ENCODE measurements around the gene C6orf132.

C6orf132 gene

DNA sequence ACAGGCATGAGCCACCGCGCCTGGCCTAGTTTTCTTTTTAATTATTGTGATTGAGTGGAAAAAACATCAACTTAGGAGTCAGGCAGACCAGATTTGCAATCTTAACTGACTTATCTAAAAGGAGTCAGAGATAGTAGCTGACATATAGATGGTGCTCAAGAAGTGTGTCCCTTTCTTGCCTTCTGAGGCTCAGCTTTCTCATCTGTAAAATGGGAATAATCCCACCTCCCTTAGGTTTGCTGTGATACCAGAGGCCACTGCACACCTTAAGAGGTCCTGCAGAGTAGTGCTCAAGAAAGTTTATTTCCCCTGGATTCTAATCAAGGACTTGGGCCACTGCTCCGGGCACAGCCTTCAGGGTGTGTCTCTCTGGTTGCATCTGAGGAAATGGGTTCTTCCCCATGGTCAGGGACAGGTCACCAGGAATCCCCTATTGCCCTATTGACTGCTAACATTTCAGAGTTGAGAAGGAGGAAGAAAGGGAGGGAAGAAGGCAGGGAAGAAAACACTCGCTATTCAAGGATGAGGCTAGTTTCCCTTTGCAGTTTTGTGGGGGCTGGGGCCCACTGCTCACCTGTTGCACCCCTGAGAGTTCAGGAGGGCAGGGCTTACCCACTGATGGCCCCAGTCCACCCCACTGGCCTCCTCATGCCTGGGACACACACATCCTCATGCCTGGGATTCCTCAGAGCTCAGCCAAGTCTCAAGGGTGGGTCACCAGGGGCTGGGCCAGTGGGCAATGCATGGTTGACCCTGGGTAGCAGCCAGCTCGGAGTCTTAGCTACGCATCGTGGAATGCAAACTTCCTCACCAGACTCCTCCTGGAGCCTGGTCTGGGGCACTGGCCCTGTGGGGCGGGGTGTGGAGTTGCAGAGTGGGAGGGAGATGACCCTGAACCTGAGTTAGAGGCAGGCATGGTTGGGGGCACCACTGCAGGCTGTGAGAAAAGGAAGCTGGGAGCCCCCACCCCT, 21.2 kb downstream of the C6orf132 start:
- DNase-seq (ENCODE audit: low read depth), result no peak
- TF ChIP-seq, protein P1, sequence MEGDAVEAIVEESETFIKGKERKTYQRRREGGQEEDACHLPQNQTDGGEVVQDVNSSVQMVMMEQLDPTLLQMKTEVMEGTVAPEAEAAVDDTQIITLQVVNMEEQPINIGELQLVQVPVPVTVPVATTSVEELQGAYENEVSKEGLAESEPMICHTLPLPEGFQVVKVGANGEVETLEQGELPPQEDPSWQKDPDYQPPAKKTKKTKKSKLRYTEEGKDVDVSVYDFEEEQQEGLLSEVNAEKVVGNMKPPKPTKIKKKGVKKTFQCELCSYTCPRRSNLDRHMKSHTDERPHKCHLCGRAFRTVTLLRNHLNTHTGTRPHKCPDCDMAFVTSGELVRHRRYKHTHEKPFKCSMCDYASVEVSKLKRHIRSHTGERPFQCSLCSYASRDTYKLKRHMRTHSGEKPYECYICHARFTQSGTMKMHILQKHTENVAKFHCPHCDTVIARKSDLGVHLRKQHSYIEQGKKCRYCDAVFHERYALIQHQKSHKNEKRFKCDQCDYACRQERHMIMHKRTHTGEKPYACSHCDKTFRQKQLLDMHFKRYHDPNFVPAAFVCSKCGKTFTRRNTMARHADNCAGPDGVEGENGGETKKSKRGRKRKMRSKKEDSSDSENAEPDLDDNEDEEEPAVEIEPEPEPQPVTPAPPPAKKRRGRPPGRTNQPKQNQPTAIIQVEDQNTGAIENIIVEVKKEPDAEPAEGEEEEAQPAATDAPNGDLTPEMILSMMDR (IDR thresholded peaks at IDR 0.05; ENCODE audit: control insufficient read depth, insufficient read depth, low read depth, low read length, missing control alignments), result no peak
- H3K4me3 ChIP-seq (ENCODE audit: control insufficient read depth, low read depth, low read length), result no peak overlapping the region

DNA sequence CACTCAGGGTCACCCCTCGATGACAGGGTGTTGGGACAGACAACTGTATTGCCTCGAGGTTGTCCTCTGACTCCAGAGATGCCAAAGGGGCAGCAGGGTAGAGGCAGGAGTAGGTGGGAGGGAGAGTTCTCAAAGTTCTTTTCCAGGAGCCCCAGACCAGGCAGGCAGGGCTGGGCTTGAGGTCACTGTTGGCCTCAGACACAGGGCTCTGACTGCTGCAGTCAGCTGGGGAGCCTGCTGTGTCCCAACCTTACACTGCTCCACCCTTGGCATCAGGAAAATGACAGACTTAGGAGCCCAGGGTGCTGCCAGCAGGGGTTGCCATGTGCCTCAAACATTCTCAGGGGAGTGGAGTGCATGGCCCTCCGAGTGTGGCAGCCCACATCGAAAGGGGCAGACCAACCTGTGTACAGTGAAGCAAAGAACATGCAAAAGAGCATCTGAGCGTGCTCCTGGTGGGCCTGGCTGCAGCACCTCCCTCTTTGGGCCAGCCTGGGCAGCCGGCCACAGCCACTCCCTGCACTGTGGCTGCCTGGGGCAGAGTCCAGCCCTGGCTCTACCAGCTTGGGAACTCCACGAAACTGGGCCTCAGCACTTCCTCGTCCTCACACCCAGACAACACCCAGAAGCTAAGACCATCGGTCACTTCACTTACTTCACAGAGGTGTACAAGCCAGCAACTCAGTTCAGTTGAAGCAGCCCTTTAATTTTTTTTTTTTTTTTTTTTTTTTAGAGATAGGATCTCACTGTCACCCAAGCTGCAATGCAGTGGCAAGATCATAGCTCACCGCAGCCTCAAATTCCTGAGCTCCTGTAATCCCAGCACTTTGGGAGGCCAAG, 24.0 kb downstream of the C6orf132 start:
- no peak for DNase-seq (ENCODE audit: low read depth)
- H3K4me3 ChIP-seq (ENCODE audit: control insufficient read depth, low read depth, low read length), result no peak overlapping the region
- TF ChIP-seq, protein P1 (IDR thresholded peaks at IDR 0.05; ENCODE audit: control insufficient read depth, insufficient read depth, low read depth, low read length, missing control alignments), result no peak

DNA sequence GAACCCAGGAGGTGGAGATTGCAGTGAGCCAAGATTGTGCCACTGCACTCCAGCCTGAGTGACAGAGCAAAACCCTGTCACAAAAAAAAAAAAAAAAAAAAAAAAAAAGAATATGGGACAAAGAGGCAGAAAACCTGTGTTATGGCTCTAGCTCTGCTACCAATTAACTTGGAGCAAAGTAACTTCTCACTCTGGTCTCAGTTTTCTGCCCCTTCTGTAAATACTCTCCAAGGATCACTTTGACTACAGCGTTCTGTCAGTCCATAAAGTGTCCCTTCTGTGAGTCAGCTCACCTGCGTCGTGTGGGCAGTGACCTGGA, 24.6 kb downstream of the C6orf132 start:
- H3K4me3 ChIP-seq (ENCODE audit: control insufficient read depth, low read depth, low read length), result no peak overlapping the region
- DNase-seq (ENCODE audit: low read depth), result no peak
- TF ChIP-seq, protein P1 (IDR thresholded peaks at IDR 0.05; ENCODE audit: control insufficient read depth, insufficient read depth, low read depth, low read length, missing control alignments), result no peak

DNA sequence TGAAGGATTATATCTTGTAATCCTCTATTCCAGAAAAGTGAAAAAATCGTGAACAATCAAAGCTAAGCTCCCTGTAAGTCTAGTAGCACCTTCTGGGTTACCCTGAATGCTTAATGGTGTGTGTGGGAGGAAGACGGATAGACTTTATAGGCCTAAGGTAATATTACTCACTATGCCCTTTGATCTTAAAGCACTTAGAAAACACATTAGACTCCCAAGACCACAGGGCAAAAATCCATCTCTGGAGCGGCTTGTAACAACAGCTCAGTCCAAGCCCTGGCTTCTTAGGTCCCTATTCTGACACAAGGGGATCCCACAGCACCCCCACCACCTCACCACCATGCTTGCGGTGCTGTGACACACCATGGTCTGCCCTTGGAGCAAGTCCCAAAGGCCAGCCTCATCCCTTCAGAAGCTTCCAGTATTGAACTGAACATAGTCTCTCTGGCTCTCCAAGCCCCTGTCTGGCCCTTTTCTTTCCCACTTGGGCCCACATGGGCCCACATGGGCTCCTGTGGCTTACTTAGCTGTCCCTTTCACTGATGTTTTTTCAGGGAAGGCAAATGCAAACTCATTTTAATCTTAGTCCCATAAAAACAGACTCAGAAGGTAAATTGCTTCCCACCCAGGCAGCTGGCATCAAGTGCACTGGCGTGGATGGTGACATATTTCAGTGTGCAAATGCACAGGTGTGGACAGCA, 28.3 kb downstream of the C6orf132 start:
- no peak overlapping the region for H3K4me3 ChIP-seq (ENCODE audit: control insufficient read depth, low read depth, low read length)
- DNase-seq (ENCODE audit: low read depth), result no peak
- TF ChIP-seq, protein P1 (IDR thresholded peaks at IDR 0.05; ENCODE audit: control insufficient read depth, insufficient read depth, low read depth, low read length, missing control alignments), result no peak

DNA sequence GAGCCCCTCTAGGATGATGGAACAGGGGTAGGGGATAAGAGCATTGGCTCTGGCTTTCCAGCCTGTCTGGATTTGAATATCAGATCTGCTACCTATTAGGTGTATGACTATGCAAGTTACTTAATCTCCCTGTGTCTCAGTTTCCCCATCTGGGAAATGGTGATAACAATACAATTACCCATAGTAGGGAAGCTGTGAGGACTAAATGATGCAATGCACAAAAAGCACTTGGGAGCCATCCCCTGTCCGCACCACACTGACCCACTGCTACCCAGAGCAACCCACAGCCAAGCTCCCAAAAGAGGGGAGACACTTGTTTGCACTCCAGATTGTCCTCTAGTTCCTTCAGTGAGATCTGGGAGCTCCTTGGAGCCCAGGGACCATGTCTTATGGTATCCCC, 30.1 kb downstream of the C6orf132 start:
- no peak for DNase-seq (ENCODE audit: low read depth)
- TF ChIP-seq, protein P1 (IDR thresholded peaks at IDR 0.05; ENCODE audit: control insufficient read depth, insufficient read depth, low read depth, low read length, missing control alignments), result no peak
- no peak overlapping the region for H3K4me3 ChIP-seq (ENCODE audit: control insufficient read depth, low read depth, low read length)

DNA sequence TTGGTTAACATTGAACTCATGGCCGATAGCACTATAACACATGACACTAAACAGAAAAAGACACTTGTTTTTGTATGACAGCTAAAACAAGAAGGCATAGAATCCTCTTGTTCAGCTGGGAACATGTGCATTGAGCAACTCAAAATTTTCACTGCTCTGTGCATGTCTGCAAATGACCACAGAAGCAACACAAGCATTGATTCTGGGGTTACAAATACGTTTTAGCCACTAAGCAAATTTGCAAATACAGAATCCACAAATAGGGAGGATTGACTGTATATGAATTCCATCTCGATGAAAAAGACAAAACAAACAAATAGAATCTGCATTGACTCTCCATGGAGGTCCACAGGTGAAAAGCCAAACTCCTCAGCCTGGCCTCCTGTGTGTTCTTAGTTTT, 31.7 kb downstream of the C6orf132 start:
- DNase-seq (ENCODE audit: low read depth), result no peak
- TF ChIP-seq, protein P1 (IDR thresholded peaks at IDR 0.05; ENCODE audit: control insufficient read depth, insufficient read depth, low read depth, low read length, missing control alignments), result no peak
- no peak overlapping the region for H3K4me3 ChIP-seq (ENCODE audit: control insufficient read depth, low read depth, low read length)
